H1 (cell line): ENCODE measurements around the gene HIP1. TPM values are rescaled to one million over a fixed set of nuclear protein-coding genes. Genes with fewer than 3 reads are reported as not detected.

Experiments used
- CTCF ChIA-PET: fragments of 300-600 bp; sonication (Branson Sonifier 250); formaldehyde crosslinking; loops from one replicate; lab custom pipeline; 2021; ENCODE audit not compliant: partially characterized antibody; lab: Charles Lee
- POLR2A ChIA-PET: fragments of 300-600 bp; sonication (Branson Sonifier 250); formaldehyde crosslinking; loops from one replicate; lab custom pipeline; 2021; ENCODE audit warnings: inconsistent platforms; ENCODE audit not compliant: partially characterized antibody; lab: Charles Lee
- DNase-seq, 2 experiments: peaks; one replicate each; pipeline versions ENCODE4 v3.0.0 to v3.0.0-alpha.2; 2010 to 2022; ENCODE audit warnings: low spot score in 2 of 2, low read depth in 1 of 2, mixed read lengths in 1 of 2
- FAIRE-seq: peaks from 2 replicates; lab custom pipeline; 2011; peaks lifted over from hg19 to GRCh38; lab: Jason Lieb, UNC
- H2AFZ ChIP-seq: 2 replicates; pipeline ENCODE4 v1.8.1; 2012; ENCODE audit warnings: low read length, inconsistent platforms
- H2AK5ac ChIP-seq: 2 replicates; pipeline ENCODE4 v1.6.1; 2013; ENCODE audit warnings: low read depth, low read length
- H2BK120ac ChIP-seq: replicated peaks from 2 replicates; pipeline ENCODE3; 2013; ENCODE audit warnings: low read depth, low read length, inconsistent platforms
- H2BK12ac ChIP-seq: 2 replicates; pipeline ENCODE4 v1.6.1; 2013; ENCODE audit warnings: low read depth, low read length
- H2BK15ac ChIP-seq: 2 replicates; pipeline ENCODE4 v1.6.1; 2013; ENCODE audit warnings: low read length
- H2BK20ac ChIP-seq: 2 replicates; pipeline ENCODE4 v1.6.1; 2013; ENCODE audit warnings: low read length
- H2BK5ac ChIP-seq: 2 replicates; pipeline ENCODE4 v1.6.1; 2013; ENCODE audit warnings: low read depth, low read length
- H3K14ac ChIP-seq: 2 replicates; pipeline ENCODE4 v1.6.1; 2013; ENCODE audit warnings: inconsistent platforms; ENCODE audit not compliant: insufficient read length
- H3K18ac ChIP-seq: 2 replicates; pipeline ENCODE4 v1.6.1; 2013; ENCODE audit warnings: low read length; ENCODE audit errors: extremely low read depth
- H3K23ac ChIP-seq: 2 replicates; pipeline ENCODE4 v1.6.1; 2013; ENCODE audit warnings: inconsistent platforms; ENCODE audit not compliant: insufficient read length
- H3K23me2 ChIP-seq: 2 replicates; pipeline ENCODE4 v1.6.1; 2013; ENCODE audit warnings: low read depth, low read length
- H3K27ac ChIP-seq: 2 replicates; pipeline ENCODE4 v1.6.1; 2011; ENCODE audit warnings: low read depth, low read length, inconsistent platforms
- H3K27me3 ChIP-seq, 4 experiments: replicated peaks in 1 of 4; 1 replicate in 1 of 4; 2 replicates in 3 of 4; pipeline versions ENCODE4 v1.6.1 to v1.8.1; 2011 to 2013; ENCODE audit warnings: low read length in 3 of 4, mild to moderate bottlenecking in 3 of 4, inconsistent platforms in 2 of 4, mixed read lengths in 2 of 4, moderate library complexity in 1 of 4; ENCODE audit not compliant: control insufficient read depth in 3 of 4, insufficient read depth in 3 of 4; ENCODE audit errors: extremely low read depth in 1 of 4
- H3K36me3 ChIP-seq, 4 experiments: 2 replicates each; pipeline versions ENCODE4 v1.6.1 to v1.8.1; 2011 to 2013; ENCODE audit warnings: mild to moderate bottlenecking in 4 of 4, low read length in 3 of 4, moderate library complexity in 2 of 4, control low read depth in 1 of 4, inconsistent platforms in 1 of 4; ENCODE audit not compliant: insufficient read depth in 4 of 4, control insufficient read depth in 2 of 4
- H3K4ac ChIP-seq: replicated peaks from 2 replicates; pipeline ENCODE3; 2013; ENCODE audit warnings: low read length, low read depth, mixed read lengths, inconsistent platforms; ENCODE audit not compliant: insufficient read length
- H3K4me1 ChIP-seq, 4 experiments: replicated peaks in 1 of 4; 1 replicate in 1 of 4; 2 replicates in 3 of 4; pipeline versions ENCODE4 v1.6.1 to v1.8.1; 2011 to 2013; ENCODE audit warnings: low read length in 3 of 4, inconsistent platforms in 2 of 4, mixed read lengths in 1 of 4; ENCODE audit not compliant: insufficient read depth in 4 of 4, control insufficient read depth in 3 of 4
- H3K4me2 ChIP-seq, 2 experiments: 2 replicates each; pipeline versions ENCODE4 v1.6.1 to v1.8.1; 2011 to 2013; ENCODE audit warnings: low read depth in 2 of 2, low read length in 2 of 2, control low read depth in 1 of 2, inconsistent platforms in 1 of 2, mild to moderate bottlenecking in 1 of 2; ENCODE audit not compliant: insufficient read depth in 1 of 2
- H3K4me3 ChIP-seq, 4 experiments: fragments of 200-600, 300-600 bp in 1 of 4; sonication (generic), shearing (Covaris generic), sonication (Bioruptor Twin) in 1 of 4; 2 replicates each; pipeline versions ENCODE4 v1.5.1 to v1.8.1; 2011 to 2016; ENCODE audit warnings: low read length in 4 of 4, low read depth in 3 of 4, control low read depth in 2 of 4, inconsistent platforms in 2 of 4, mild to moderate bottlenecking in 2 of 4, mixed read lengths in 1 of 4, moderate library complexity in 1 of 4; ENCODE audit not compliant: insufficient read depth in 2 of 4; ENCODE audit errors: extremely low read depth in 1 of 4
- H3K56ac ChIP-seq: replicated peaks from 2 replicates; pipeline ENCODE3; 2013; ENCODE audit warnings: low read depth, mild to moderate bottlenecking, mixed read lengths, low read length, inconsistent platforms; ENCODE audit not compliant: insufficient read length
- H3K79me1 ChIP-seq: 2 replicates; pipeline ENCODE4 v1.6.1; 2013; ENCODE audit warnings: low read depth, low read length, control low read depth
- H3K79me2 ChIP-seq, 2 experiments: 2 replicates each; pipeline versions ENCODE4 v1.6.1 to v1.8.1; 2012 to 2013; ENCODE audit warnings: low read length in 2 of 2, mild to moderate bottlenecking in 2 of 2, inconsistent platforms in 1 of 2; ENCODE audit not compliant: insufficient read depth in 2 of 2, control insufficient read depth in 1 of 2
- H3K9ac ChIP-seq, 4 experiments: replicated peaks in 1 of 4; 1 replicate in 1 of 4; 2 replicates in 3 of 4; pipeline versions ENCODE4 v1.6.1 to v1.8.1; 2011 to 2013; ENCODE audit warnings: low read depth in 3 of 4, low read length in 3 of 4, control low read depth in 2 of 4, mild to moderate bottlenecking in 2 of 4, moderate library complexity in 2 of 4, inconsistent platforms in 1 of 4; ENCODE audit errors: extremely low read depth in 1 of 4
- H3K9me3 ChIP-seq, 2 experiments: 2 replicates each; pipeline versions ENCODE4 v1.6.1 to v1.8.1; 2012 to 2013; ENCODE audit warnings: mild to moderate bottlenecking in 2 of 2, moderate library complexity in 2 of 2, control low read depth in 1 of 2, inconsistent platforms in 1 of 2, low read depth in 1 of 2, low read length in 1 of 2, mixed read lengths in 1 of 2; ENCODE audit not compliant: insufficient read depth in 2 of 2
- H4K20me1 ChIP-seq, 2 experiments: replicated peaks in 1 of 2; 2 replicates each; pipeline versions ENCODE3 to v1.8.1; 2011 to 2013; ENCODE audit warnings: inconsistent platforms in 2 of 2, low read length in 2 of 2, mild to moderate bottlenecking in 1 of 2; ENCODE audit not compliant: insufficient read depth in 2 of 2, control insufficient read depth in 1 of 2
- H4K5ac ChIP-seq: 2 replicates; pipeline ENCODE4 v1.6.1; 2013; ENCODE audit warnings: low read length, low read depth, mixed read lengths, inconsistent platforms; ENCODE audit not compliant: insufficient read length
- H4K8ac ChIP-seq: 2 replicates; pipeline ENCODE4 v1.8.0; 2013; ENCODE audit warnings: mild to moderate bottlenecking, moderate library complexity, low read length, inconsistent platforms; ENCODE audit not compliant: insufficient read depth; ENCODE audit errors: extremely low read depth
- H4K91ac ChIP-seq: replicated peaks from 2 replicates; pipeline ENCODE3; 2013; ENCODE audit warnings: low read length, mixed read lengths, inconsistent platforms; ENCODE audit not compliant: insufficient read length
- CBX5 ChIP-seq: fragments of 300-800, 300-1000 bp; sonication (generic); IDR thresholded peaks from 2 replicates; pipeline ENCODE4 v1.7.1; 2016; ENCODE audit warnings: antibody characterized with exemption, low read length, low read depth
- SP1 ChIP-seq: IDR thresholded peaks from 2 replicates; pipeline ENCODE4 v1.6.1; 2011; ENCODE audit warnings: low read depth, low read length
- WGBS, 2 experiments: shearing (Covaris generic) in 1 of 2; methylation state at CpG; one replicate each; pipeline versions ENCODE4 v1.1.6 to v1.1.7; 2013 to 2015; ENCODE audit warnings: low lambda C conversion rate in 2 of 2, mixed read lengths in 2 of 2, inconsistent platforms in 1 of 2, low coverage in 1 of 2, missing lambda C conversion rate in 1 of 2; ENCODE audit not compliant: insufficient replicate concordance in 2 of 2, insufficient coverage in 1 of 2, insufficient read length in 1 of 2; ENCODE audit errors: extremely low coverage in 1 of 2, missing lambda C conversion rate in 1 of 2; 5-methylcytosine and 5-hydroxymethylcytosine counted together
- polyA plus RNA-seq, 7 experiments: library from polyadenylated mRNA; depleted of rRNA in 3 of 7; stranded (reverse) in 5 of 7; unstranded in 2 of 7; fragments of >200 nt in 5 of 7; fragments of 200-250 nt in 2 of 7; gene quantifications; 1 replicate in 5 of 7; 2 replicates in 1 of 7; 4 replicates in 1 of 7; pipeline versions ENCODE4 v1.2.1 to v1.2.3, GENCODE V29; 2011 to 2013; ENCODE audit warnings: missing spikeins in 2 of 7, mixed read lengths in 2 of 7
- total RNA-seq: library from RNA; stranded (reverse); fragmentation: NEBNext Ultra II Directional; extraction: Animal tissue kit (Norgen Biotek cat#: 25700); gene quantifications from 2 replicates; pipeline ENCODE4 v1.2.1, GENCODE V29; 2021
- TF ChIP-seq, protein P1 (sequence below), 3 experiments: IDR thresholded peaks; 1 replicate in 2 of 3; 2 replicates in 1 of 3; pipeline versions ENCODE4 v1.5.1 to v1.6.1; 2011; ENCODE audit warnings: low read length in 3 of 3, mild to moderate bottlenecking in 3 of 3, inconsistent platforms in 2 of 3, low read depth in 1 of 3, moderate library complexity in 1 of 3; ENCODE audit not compliant: insufficient read depth in 1 of 3; ENCODE audit errors: control extremely low read depth in 1 of 3
- TF ChIP-seq, protein P2 (sequence below): IDR thresholded peaks from 2 replicates; pipeline ENCODE4 v1.6.1; 2012; ENCODE audit warnings: low read length, inconsistent platforms

Gene HIP1
- total and polyA plus RNA-seq, 2 of the 8 experiments (the other 6 are each of a cell fraction or from before 2014, with no cell fraction given) = 51.8 to 108 TPM

DNA sequence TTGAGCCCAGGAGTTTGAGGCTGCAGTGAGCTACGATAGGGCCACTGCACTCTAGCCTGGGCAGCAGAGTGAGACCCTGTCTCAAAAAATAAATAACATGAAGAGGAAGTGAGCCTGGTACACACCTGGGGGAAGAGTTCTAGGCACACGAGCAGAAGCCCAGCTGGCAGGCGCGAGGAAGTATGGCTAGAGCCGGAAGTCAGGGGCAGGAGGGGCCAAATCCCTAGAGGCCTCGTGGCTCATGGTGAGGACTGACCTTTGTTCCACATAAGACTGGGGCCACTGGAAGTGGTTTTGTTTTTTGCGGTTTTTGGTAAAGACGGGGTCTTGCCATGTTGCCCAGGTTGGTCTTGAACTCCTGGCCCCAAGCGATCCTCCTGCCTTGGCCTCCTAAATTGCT lies 117.6 kb downstream of the HIP1 start:
- ChIA-PET CTCF (interaction anchor here (0.9 to 3.9 kb wide), 3 partner anchors 14 to 141 kb away, joined by 3 to 14 read pairs (median 6); no protein-coding TSS in a partner anchor), POLR2A (interaction anchor here (1.6 to 9.8 kb wide), 3 partner anchors 9 to 18 kb away, joined by 4 to 122 read pairs (median 9); no protein-coding TSS in a partner anchor)
- Histone ChIP-seq H3K9me3 (no peaks in the 10 kb centered on the region), H3K36me3 (peaks cover 0 to 20% (median 0%) of the 10 kb centered on the region in 4 experiments; a peak in 3 of 8 replicates), H3K23me2 (no peaks in the 10 kb centered on the region), H3K79me2 (peaks cover 0 to 46% of the 10 kb centered on the region in 2 experiments; a peak in 2 of 4 replicates), H3K18ac (no peak overlapping the region), H3K4ac (no peak overlapping the region), H4K20me1 (peaks cover 6 to 12% of the 10 kb centered on the region in 2 experiments), H2AK5ac (no peak overlapping the region), H3K27ac (0 out of 2 replicates have a peak overlapping the region, but pooled peaks have one; percentile 20), H4K91ac (no peak overlapping the region), H3K23ac (no peak overlapping the region), H3K4me2 (no peak overlapping the region), H3K4me1 (peaks cover 0 to 10% (median 5%) of the 10 kb centered on the region in 4 experiments; a peak in 5 of 7 replicates), H2BK15ac (no peak overlapping the region), H3K79me1 (peaks cover 14% of the 10 kb centered on the region), H2BK120ac (no peak overlapping the region), H3K27me3 (no peaks in the 10 kb centered on the region), H3K56ac (no peak overlapping the region), H4K8ac (no peak overlapping the region), H3K4me3 (no peak overlapping the region), H2BK20ac (no peak overlapping the region), H4K5ac (no peak overlapping the region), H2BK5ac (no peak overlapping the region), H2BK12ac (no peak overlapping the region), H2AFZ (no peak overlapping the region), H3K9ac (no peak overlapping the region), H3K14ac (no peak overlapping the region)
- WGBS, 2 experiments = 96% methylated on average over 9 of the region's 9 CpGs; no CpG with 5 or more reads in 1 of the 2 experiments
- TF ChIP-seq, protein P1, sequence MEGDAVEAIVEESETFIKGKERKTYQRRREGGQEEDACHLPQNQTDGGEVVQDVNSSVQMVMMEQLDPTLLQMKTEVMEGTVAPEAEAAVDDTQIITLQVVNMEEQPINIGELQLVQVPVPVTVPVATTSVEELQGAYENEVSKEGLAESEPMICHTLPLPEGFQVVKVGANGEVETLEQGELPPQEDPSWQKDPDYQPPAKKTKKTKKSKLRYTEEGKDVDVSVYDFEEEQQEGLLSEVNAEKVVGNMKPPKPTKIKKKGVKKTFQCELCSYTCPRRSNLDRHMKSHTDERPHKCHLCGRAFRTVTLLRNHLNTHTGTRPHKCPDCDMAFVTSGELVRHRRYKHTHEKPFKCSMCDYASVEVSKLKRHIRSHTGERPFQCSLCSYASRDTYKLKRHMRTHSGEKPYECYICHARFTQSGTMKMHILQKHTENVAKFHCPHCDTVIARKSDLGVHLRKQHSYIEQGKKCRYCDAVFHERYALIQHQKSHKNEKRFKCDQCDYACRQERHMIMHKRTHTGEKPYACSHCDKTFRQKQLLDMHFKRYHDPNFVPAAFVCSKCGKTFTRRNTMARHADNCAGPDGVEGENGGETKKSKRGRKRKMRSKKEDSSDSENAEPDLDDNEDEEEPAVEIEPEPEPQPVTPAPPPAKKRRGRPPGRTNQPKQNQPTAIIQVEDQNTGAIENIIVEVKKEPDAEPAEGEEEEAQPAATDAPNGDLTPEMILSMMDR (IDR thresholded peaks at IDR 0.05; ENCODE audit: control extremely low read depth in 1 of 3, insufficient read depth in 1 of 3, low read depth in 1 of 3, low read length in 3 of 3) = no peak
- TF ChIP-seq, protein P2, sequence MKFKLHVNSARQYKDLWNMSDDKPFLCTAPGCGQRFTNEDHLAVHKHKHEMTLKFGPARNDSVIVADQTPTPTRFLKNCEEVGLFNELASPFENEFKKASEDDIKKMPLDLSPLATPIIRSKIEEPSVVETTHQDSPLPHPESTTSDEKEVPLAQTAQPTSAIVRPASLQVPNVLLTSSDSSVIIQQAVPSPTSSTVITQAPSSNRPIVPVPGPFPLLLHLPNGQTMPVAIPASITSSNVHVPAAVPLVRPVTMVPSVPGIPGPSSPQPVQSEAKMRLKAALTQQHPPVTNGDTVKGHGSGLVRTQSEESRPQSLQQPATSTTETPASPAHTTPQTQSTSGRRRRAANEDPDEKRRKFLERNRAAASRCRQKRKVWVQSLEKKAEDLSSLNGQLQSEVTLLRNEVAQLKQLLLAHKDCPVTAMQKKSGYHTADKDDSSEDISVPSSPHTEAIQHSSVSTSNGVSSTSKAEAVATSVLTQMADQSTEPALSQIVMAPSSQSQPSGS = no peak
- TF ChIP-seq SP1 (no peak), CBX5 (no peak)
- FAIRE-seq (no peak), DNase-seq (no peak)
